Endothelial cell of umbilical vein (primary cell): ENCODE data around the gene SEZ6L2. TPM values are rescaled to one million over a fixed set of nuclear protein-coding genes. Genes with fewer than 3 reads are reported as not detected.

Experiments used
- BruUV-seq: library from RNA; stranded (reverse); fragments of 400-500 nt; replicated peaks from 2 replicates; lab custom pipeline; 2021; lab: Mats Ljungman, UMichigan
- CTCF ChIA-PET: fragments of 300-600, 350-600 bp; sonication (Branson Sonifier 250); formaldehyde crosslinking; loops from one replicate; lab custom pipeline; 2021; ENCODE audit warnings: antibody characterized with exemption, inconsistent platforms; lab: Charles Lee
- POLR2A ChIA-PET: fragments of 300-600, 350-600 bp; sonication (Branson Sonifier 250); formaldehyde crosslinking; loops from one replicate; lab custom pipeline; 2021; ENCODE audit warnings: antibody characterized with exemption, inconsistent platforms; lab: Charles Lee
- DNase-seq: peaks from one replicate; pipeline ENCODE4 v3.0.0-alpha.2; 2011; ENCODE audit warnings: low read depth, low spot score
- FAIRE-seq: peaks from 2 replicates; lab custom pipeline; 2011; peaks lifted over from hg19 to GRCh38; lab: Jason Lieb, UNC
- H2AFZ ChIP-seq: 2 replicates; pipeline ENCODE4 v1.6.0; 2012; ENCODE audit warnings: low read depth, low read length, control low read depth, inconsistent platforms
- H3K27ac ChIP-seq: 2 replicates; pipeline ENCODE4 v1.5.1; 2011; ENCODE audit warnings: low read depth, mild to moderate bottlenecking, control low read depth, low read length, moderate library complexity; ENCODE audit not compliant: insufficient read depth
- H3K27me3 ChIP-seq, 2 experiments: 2 replicates each; pipeline versions ENCODE4 v1.6.0 to v1.6.1; 2011; ENCODE audit warnings: low read length in 2 of 2, mixed read lengths in 1 of 2; ENCODE audit not compliant: control insufficient read depth in 2 of 2, insufficient read depth in 2 of 2
- H3K36me3 ChIP-seq, 2 experiments: 2 replicates in 1 of 2; 3 replicates in 1 of 2; pipeline ENCODE4 v1.5.1; 2011; ENCODE audit warnings: low read length in 2 of 2, mild to moderate bottlenecking in 1 of 2, moderate library complexity in 1 of 2; ENCODE audit not compliant: control insufficient read depth in 2 of 2, insufficient read depth in 2 of 2; ENCODE audit errors: extremely low read depth in 1 of 2
- H3K4me1 ChIP-seq: 3 replicates; pipeline ENCODE4 v1.5.1; 2011; ENCODE audit warnings: mild to moderate bottlenecking, low read length; ENCODE audit not compliant: control insufficient read depth, insufficient read depth; ENCODE audit errors: extremely low read depth
- H3K4me2 ChIP-seq: 2 replicates; pipeline ENCODE4 v1.6.1; 2011; ENCODE audit warnings: low read length, control low read depth, mixed read lengths; ENCODE audit not compliant: insufficient read depth
- H3K4me3 ChIP-seq, 3 experiments: fragments of 200-600 bp in 1 of 3; sonication (generic), shearing (Covaris generic) in 1 of 3; replicated peaks in 1 of 3; 2 replicates each; pipeline ENCODE4 v1.5.1; 2011 to 2016; ENCODE audit warnings: control low read depth in 3 of 3, low read length in 3 of 3, mild to moderate bottlenecking in 2 of 3, inconsistent platforms in 1 of 3, low read depth in 1 of 3, moderate library complexity in 1 of 3; ENCODE audit not compliant: insufficient read depth in 1 of 3
- H3K79me2 ChIP-seq: 2 replicates; pipeline ENCODE4 v1.6.0; 2012; ENCODE audit warnings: low read length, inconsistent platforms; ENCODE audit not compliant: control insufficient read depth, insufficient read depth
- H3K9ac ChIP-seq: replicated peaks from 2 replicates; pipeline ENCODE3; 2011; ENCODE audit warnings: low read length, control low read depth; ENCODE audit not compliant: insufficient read depth; ENCODE audit errors: extremely low read depth
- H3K9me1 ChIP-seq: replicated peaks from 3 replicates; pipeline ENCODE4 v1.6.0; 2011; ENCODE audit warnings: mild to moderate bottlenecking, low read length; ENCODE audit not compliant: control insufficient read depth, insufficient read depth; ENCODE audit errors: extremely low read depth
- H3K9me3 ChIP-seq: replicated peaks from 2 replicates; pipeline ENCODE4 v1.5.1; 2012; ENCODE audit warnings: low read length, inconsistent platforms; ENCODE audit not compliant: control insufficient read depth, insufficient read depth
- H4K20me1 ChIP-seq: replicated peaks from 2 replicates; pipeline ENCODE3; 2011; ENCODE audit warnings: mild to moderate bottlenecking, low read length; ENCODE audit not compliant: control insufficient read depth, insufficient read depth; ENCODE audit errors: extremely low read depth
- CTCF ChIP-seq, 2 donors: IDR thresholded peaks; 1 replicate in 1 of 2; 2 replicates in 1 of 2; pipeline ENCODE4 v1.5.1; 2011; ENCODE audit warnings: low read length in 2 of 2, mild to moderate bottlenecking in 2 of 2, moderate library complexity in 2 of 2, control low read depth in 1 of 2, inconsistent platforms in 1 of 2, low read depth in 1 of 2; ENCODE audit not compliant: insufficient read depth in 1 of 2; ENCODE audit errors: extremely low read depth in 1 of 2
- EZH2 ChIP-seq: IDR thresholded peaks from 2 replicates; pipeline ENCODE4 v1.6.1; 2012; ENCODE audit warnings: borderline replicate concordance, low read depth, mild to moderate bottlenecking, moderate library complexity, low read length, inconsistent platforms; ENCODE audit not compliant: severe bottlenecking
- FOS ChIP-seq: IDR thresholded peaks from 2 replicates; pipeline ENCODE4 v1.6.1; 2011; ENCODE audit warnings: mild to moderate bottlenecking, low read length, moderate library complexity, borderline replicate concordance; ENCODE audit not compliant: insufficient read depth
- GATA2 ChIP-seq: IDR thresholded peaks from 2 replicates; pipeline ENCODE4 v1.7.0; 2011; ENCODE audit warnings: low read depth, mild to moderate bottlenecking, moderate library complexity, mixed read lengths, low read length; ENCODE audit not compliant: insufficient read length, insufficient read depth
- JUN ChIP-seq: IDR thresholded peaks from 2 replicates; pipeline ENCODE4 v1.6.1; 2011; ENCODE audit warnings: borderline replicate concordance, low read depth; ENCODE audit not compliant: insufficient read length, insufficient read depth
- MYC ChIP-seq: IDR thresholded peaks from one replicate; pipeline ENCODE4 v1.6.1; 2011; ENCODE audit warnings: mild to moderate bottlenecking, low read depth, low read length
- POLR2A ChIP-seq: IDR thresholded peaks from 2 replicates; pipeline ENCODE4 v1.6.1; 2012; ENCODE audit warnings: low read depth, mild to moderate bottlenecking, control low read depth, low read length
- POLR2AphosphoS5 ChIP-seq: IDR thresholded peaks from 2 replicates; pipeline ENCODE4 v1.6.1; 2012; ENCODE audit warnings: low read depth, mild to moderate bottlenecking, control low read depth, low read length, moderate library complexity; ENCODE audit not compliant: insufficient read depth
- dilution Hi-C: fragments of 300-500 bp; cut with MboI; formaldehyde crosslinking; loops from one replicate; pipeline ENCODE4 v1.15.0; 2019; ENCODE audit warnings: low sequenced_read_pairs; ENCODE audit not compliant: extremely low pct_ligation_motif_present
- intact Hi-C: fragments of 100-400 bp; cut with micrococcal nuclease; formaldehyde crosslinking; loops from one replicate; pipeline ENCODE4 v1.10.0; 2022
- polyA plus RNA-seq, 4 experiments: library from polyadenylated mRNA; depleted of rRNA in 3 of 4; stranded (reverse) in 3 of 4; unstranded in 1 of 4; fragments of >200 nt; gene quantifications; 2 replicates each; pipeline versions ENCODE4 v1.2.1 to v1.2.3, GENCODE V29; 2011 to 2012; ENCODE audit warnings: missing spikeins in 1 of 4
- total RNA-seq: library from RNA; stranded (reverse); gene quantifications from 2 replicates; pipeline ENCODE4 v1.2.3, GENCODE V29; 2021
- TF ChIP-seq, protein P1 (sequence below): IDR thresholded peaks from 2 replicates; pipeline ENCODE4 v1.6.1; 2011; ENCODE audit not compliant: insufficient read depth, insufficient read length

Gene SEZ6L2
- total and polyA plus RNA-seq, 2 donors (not counting 3 experiments of a cell fraction or from before 2014, with no cell fraction given): 2.4 to 4.5 TPM

DNA sequence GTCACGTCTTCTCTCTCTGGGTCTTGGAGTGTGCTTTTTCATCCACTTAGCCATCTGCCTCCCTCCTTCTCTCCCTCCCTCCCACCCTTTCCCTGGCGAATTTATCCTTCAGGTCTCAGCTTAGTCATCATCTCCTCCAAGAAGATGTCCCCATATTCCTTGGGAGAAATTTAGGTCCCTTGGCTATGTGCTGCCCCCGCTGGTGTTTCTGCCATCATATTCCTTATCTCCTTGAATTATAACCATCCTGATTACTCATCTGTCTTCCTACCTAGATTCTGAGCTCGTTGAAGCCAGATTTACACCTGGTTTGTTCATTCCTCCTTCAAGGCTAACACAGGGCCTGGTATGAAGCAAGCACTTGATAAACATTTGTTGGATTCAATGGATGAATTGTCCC is 5.0 kb downstream of the SEZ6L2 start:
- no peak overlapping the region for H2AFZ ChIP-seq
- no peak overlapping the region for H3K4me3 ChIP-seq
- H3K27me3 ChIP-seq: peaks cover 5 to 8% of the 10 kb centered on the region in 2 experiments
- H3K4me1 ChIP-seq: no peaks in the 10 kb centered on the region
- no peak for FAIRE-seq
- ChIA-PET CTCF (interaction anchor here (0.6 to 1.4 kb wide), 2 partner anchors 39 to 46 kb away, joined by 3 read pairs; no protein-coding TSS in a partner anchor), POLR2A (no interaction called here)
- no peaks in the 10 kb centered on the region for H3K79me2 ChIP-seq
- no peak overlapping the region for H3K27ac ChIP-seq
- no peak for TF ChIP-seq CTCF (IDR thresholded peaks at IDR 0.05; ENCODE audit: extremely low read depth in 1 of 2, insufficient read depth in 1 of 2, low read depth in 1 of 2, low read length in 2 of 2)
- no peak for TF ChIP-seq POLR2A
- TF ChIP-seq, protein P1, sequence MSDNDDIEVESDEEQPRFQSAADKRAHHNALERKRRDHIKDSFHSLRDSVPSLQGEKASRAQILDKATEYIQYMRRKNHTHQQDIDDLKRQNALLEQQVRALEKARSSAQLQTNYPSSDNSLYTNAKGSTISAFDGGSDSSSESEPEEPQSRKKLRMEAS: no peak
- no peak for TF ChIP-seq EZH2
- no peak for TF ChIP-seq JUN
- no peak for TF ChIP-seq GATA2
- TF ChIP-seq FOS: no peak
- TF ChIP-seq POLR2AphosphoS5: no peak
- no peak for TF ChIP-seq MYC
- no peak overlapping the region for H3K4me2 ChIP-seq
- H3K9me1 ChIP-seq: no peaks in the 10 kb centered on the region
- dilution Hi-C loops: no loop called here
- no peak for DNase-seq
- no peaks in the 10 kb centered on the region for H4K20me1 ChIP-seq
- H3K9me3 ChIP-seq: no peaks in the 10 kb centered on the region
- no TSS peak for BruUV-seq
- intact Hi-C loops: no loop called here
- no peak overlapping the region for H3K9ac ChIP-seq
- H3K36me3 ChIP-seq: no peaks in the 10 kb centered on the region
